WTC11 (cell line): ENCODE results near the gene PSMD13.

Source experiments
- CTCF ChIP-seq: fragments of 200-600 bp; IDR thresholded peaks from 2 replicates; pipeline ENCODE4 v1.8.0; 2022; ENCODE audit warnings: antibody characterized with exemption
- ZNF232 ChIP-seq: sonication (generic); formaldehyde crosslinking; IDR thresholded peaks from 2 replicates; pipeline ENCODE4 v1.8.0; 2022; ENCODE audit warnings: mild to moderate bottlenecking, missing genetic modification reagents

GRCh38 chr11:230431-230830, 6.3 kb upstream of the PSMD13 start:
- TF ChIP-seq CTCF (no peak), ZNF232 (CRISPR knock-in tag) (no peak)
